HG02885 (cell line): Measurements from ENCODE around the gene ATP5PB.

Source experiments
- ATAC-seq: cut with Tn5 transposase; IDR thresholded peaks from one replicate; pipeline ENCODE4 v1.9.1; 2021; ENCODE audit warnings: mild to moderate bottlenecking; ENCODE audit not compliant: unreplicated experiment, poor library complexity

Gene ATP5PB

DNA sequence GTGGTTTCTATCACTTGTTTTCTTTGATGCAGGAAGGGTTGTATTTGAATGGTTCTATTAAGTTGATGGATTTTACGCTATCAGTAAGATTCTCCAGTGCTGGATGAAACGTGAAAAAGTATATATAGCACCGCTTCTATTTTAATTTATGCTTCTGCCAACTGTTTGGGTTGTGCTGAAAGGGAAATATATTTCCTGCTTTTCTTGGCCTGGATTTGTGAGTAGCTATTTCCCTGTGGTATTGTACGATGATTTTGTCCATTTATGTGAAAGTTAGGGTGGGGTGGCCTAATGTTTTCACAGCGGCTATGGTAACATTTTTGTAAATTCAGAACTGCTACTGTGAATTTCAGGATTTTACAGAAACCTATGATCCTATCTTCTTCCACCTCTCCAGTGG, 24.8 kb downstream of the ATP5PB start:
- no peak for ATAC-seq

DNA sequence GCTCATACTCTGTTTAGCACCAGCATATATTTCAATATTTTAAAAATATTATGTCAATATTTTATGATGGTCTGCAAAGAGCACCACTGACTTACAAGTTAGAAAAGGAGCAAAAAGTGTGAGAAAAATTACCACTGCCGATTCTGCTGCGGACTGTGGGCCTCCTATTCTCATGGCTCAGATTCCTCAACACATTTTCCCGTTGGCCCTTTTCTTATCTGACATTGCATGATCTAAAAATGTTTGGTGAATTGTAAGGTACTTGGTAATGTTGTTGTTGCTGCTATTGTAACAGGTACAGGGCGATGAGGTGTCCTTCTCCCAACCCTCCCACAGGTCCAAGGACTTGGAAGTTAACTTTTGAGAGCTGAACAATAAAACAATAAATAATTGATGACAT, 25.3 kb downstream of the ATP5PB start:
- ATAC-seq, result no peak

DNA sequence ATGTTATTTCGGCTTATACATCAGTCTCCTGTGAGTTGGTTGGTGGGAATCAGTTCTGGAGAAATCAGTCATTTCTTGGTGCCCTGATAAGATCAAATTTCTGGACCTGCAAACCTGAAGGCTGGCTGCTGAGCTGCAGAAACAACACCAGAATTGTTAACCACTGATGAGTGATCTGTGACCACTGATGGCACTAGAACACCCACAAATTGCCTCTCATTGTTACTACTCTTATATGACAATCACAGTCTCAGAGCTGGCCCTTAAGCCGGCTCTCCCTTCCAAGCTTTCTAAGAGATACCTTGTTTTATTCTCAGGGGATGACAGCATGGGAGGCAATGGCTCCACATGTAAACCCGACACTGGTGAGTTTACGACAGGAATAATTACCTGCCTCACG, 26.4 kb downstream of the ATP5PB start:
- no peak for ATAC-seq

DNA sequence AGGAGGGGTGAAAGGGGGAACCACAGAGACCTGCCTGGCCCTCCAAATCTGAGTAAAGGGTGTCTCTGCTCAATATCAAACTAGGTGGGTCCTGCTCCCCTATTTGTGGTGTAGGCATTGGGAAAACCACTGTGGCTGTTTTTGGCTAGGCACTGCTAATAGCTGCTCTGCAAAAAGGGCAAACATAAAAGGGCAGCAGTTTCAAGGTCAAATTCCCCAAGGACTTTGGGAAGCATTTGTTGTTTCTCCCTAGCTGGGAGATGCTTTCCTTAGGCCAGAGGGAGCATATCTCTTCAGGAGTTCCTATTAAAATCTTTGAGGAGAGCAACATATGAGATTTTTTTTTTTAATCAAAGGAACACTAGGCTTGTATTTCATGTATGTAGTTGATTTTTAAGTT, 26.9 kb downstream of the ATP5PB start:
- no peak for ATAC-seq

DNA sequence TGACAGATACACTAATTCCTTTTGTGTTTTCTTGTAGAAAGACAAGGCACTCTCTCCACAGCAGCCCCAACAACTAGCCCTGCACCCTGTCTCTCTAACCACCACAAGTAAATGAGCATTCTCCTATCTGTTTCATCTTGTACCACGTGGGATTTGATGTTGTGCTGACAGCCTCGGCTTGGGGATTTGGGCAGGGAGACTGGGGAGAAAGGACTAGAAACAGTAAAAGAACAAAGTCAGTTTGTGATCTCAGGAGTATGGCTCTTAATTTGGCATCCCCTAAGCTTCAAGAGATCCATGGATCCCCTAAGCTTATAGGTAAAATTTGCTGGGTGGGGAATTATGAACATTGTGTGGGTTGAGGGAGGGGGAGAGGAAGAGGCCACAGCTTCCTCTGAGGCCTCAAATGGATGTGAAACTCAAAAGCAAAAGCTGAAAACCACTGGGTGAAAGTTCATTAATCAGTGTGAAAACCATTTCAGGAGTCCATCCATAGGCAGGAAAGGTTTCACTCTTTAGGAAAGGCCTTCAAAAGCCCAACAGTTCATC, 27.6 kb downstream of the ATP5PB start:
- ATAC-seq, result peak; percentile 85

DNA sequence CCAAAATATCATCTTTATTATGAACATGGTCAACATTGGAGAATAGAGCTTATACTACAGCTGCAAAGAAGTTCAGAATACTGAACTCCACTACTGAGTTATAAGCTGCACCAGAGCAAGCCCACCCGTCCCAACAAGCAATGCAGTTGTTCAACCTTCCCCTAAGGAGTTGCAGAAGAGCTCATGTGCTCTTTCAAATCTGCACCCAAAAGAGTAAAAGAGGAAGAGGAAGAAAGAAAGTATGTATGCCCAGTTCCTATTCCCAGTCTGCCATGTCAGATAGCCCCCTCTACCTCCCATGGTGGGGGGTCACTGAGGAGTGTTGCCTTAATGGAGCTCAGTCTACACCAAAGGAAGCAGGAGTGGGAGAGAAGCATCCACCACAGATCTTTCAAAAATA, 31.4 kb downstream of the ATP5PB start:
- no peak for ATAC-seq

DNA sequence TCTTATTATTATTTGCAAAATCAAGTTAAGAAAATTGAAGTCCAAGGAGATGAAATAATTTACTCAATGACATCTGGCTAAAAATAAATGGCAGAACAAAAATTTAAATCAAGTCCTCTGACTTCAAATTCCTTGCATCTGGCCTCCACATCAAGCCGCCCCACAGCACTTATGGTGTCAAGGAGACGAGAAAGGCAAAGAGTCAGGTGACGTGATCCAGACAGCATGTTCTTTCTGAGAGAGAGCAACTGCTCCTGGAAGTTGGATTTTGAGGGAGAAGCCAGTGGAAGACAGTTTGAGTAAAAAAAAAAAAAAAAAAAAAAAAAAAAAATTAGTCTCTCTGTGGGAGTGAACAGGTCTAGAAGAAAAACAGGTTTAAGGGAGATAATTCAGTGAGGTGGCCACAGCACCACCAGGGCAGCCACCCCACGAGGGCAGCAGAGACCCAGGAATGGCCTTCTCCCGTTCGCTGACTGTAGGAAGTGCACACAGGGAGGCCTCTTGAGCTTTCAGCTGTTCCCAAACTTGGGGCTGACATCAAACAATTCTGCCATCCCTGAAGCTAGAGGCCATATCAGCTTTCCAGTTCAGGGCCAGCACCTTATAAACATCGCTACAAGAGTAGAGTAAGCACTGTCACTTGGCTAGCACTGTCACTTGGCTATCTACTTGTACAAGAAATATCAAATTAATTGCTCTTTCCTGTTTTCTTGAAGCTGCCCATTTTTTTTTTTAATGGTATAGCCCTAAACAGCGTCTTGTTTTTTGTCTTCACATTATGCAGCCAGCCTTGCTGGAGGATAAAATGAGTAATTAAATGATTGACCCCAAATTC, 32.3 kb downstream of the ATP5PB start:
- peak; percentile 54 for ATAC-seq

DNA sequence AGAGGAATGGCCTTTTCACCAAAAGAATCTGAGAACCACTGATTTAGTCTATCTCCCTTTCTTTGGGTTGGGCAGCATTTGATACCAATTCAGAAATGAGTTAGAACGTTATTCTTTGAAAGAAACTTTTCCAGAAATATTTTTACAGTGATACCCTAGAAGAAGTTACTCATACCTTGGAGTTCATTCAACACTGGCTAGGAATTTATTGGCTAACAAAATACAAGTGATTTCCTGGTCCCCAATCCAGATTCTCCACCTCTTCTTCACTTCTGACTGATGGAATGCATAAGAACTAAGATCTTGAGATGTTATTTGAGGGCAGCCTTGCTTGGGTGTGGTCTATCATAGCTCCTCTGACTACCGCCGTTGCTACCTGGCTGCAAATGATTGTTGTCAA, 33.9 kb downstream of the ATP5PB start:
- no peak for ATAC-seq

DNA sequence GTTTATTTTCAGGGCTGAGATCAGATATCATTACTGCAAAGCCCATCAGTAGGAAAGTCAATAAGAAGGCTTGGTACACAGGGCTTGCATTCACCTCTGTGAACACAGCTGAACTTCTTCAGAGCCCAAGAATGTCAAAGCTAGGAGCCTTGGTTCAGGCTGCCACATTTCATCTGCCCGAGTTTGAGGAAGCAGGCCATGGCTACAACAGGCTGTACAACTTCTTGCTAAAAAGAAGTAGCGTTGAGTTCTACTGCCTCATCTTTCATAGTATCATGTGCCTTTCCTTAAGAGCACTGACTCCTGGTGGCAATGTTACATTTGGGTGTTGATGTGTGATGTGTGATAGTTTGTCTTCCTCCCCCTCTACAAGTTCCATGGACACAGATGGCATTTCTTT, 34.6 kb downstream of the ATP5PB start:
- ATAC-seq, result no peak

DNA sequence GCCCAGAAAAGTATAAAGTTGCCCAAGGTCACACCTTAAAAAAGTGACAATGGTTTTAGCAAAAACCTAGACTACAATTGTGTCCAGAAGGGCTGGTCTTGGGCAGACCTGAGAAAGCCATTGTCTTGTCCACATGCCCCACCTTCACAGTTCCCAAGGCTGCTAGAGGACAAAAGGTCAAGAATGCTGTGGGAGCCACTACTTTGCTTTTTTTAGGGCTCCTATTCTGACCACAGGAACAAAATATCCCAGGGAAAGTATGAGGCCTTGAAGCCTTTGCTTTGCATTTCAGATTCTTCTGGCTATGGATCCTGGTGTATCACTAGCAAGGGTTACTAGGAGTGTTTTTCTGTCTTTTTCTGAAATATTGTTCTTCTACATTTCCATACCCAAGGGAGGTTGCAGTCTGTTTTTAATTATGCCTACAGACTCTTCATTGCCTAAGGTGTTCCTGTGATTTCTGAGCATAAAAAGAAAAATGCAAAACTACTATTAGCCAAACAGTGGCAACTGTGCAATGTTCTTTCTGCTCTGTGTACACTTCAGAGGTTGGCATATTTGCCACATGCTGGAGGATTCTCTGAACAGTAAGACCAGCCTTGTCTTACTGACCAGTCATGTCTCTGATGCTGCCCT, 35.2 kb downstream of the ATP5PB start:
- no peak for ATAC-seq

DNA sequence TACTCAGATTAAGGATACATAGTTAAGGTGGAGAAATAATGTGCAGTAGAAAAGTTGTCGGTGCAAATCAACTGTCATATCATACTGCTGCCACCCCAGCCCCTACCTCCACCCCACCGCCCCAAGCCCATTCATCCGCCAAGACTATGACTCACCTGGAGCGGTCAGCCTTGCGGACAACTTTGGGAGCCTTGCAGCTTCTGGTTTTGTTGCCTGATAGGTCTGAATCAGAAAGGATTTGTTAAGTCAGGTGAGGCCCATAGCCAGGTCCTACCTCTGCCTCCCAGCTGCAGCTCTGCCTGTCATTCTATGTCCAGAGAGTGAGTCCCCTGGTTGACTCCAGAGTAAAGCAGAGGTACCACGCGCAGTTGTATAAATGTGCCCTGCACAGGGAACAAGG, 37.2 kb downstream of the ATP5PB start:
- no peak for ATAC-seq

DNA sequence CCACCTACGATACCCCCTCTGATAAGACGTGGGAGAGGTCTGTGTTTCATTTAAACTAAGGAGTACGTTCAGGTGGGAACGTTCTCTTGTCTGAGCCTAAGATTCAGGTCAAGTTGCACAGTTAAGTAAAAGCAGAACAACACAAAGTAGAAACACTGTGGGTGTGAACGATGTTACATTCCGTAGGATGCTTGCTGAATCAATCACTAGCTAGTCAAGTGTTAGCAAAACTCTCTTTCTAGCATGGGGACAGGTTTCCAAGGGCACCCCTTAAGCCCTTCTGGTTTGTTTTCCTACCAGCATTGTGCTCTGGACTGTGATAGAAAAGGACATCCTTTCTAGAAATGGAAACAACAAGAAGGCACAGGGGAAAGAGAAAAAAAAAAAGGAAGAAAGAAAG, 37.9 kb downstream of the ATP5PB start:
- no peak for ATAC-seq

DNA sequence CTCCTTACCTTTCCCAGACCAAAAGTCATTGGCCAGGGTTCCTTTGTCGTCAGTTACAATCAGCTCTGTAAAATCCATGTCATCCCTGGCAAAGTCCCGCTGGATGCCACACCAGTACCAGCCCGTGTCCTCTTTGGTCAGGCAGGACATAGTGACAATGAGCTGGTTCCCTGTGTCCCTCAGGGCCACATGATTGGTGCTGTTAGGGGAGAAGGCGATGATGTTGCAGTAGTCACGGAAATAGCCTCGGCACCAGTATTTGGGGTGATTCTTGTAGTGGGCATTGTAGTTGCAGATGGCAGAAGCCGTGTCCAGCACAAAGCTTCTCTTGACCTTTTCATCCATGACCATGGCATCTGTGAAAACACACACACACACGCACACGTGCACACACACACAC, 39.4 kb downstream of the ATP5PB start:
- no peak for ATAC-seq

DNA sequence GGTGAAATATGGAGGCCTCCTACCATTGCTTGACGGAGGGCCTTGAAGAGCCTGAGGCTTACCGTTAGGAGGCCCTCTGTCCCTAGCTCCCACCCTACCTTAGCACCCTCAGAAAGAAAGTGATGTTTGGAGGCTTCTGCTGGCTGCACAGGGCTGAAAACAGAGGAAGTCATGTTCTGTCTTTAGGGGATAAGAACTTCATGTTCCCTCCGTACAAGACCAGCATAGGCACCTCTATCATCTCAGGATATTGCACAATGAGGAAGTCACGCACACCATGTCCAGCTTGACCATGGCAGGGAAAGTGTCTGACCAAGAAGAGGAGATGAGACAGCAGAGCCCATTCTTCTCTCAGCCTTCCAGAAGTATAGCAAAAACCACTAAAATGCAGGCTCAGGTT, 40.3 kb downstream of the ATP5PB start:
- ATAC-seq, result no peak

DNA sequence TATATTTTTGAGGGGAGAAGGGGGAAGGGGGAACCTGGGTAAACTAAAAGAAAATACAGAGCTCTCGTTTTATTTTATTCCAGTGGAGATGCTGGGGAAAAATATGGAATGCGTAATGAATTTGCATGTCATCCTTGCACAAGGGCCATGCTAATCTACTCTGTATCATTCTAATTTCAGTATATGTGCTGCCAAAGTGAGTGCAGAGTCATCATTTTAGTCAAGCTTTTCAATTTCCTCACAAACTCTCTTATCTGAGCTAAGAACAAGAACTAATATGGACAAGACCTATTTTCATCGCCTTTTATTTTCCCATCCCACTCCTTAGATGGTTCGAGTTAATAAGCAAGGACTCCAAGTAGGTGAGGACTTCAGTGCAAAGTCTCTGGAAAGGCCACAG, 41.0 kb downstream of the ATP5PB start:
- no peak for ATAC-seq

DNA sequence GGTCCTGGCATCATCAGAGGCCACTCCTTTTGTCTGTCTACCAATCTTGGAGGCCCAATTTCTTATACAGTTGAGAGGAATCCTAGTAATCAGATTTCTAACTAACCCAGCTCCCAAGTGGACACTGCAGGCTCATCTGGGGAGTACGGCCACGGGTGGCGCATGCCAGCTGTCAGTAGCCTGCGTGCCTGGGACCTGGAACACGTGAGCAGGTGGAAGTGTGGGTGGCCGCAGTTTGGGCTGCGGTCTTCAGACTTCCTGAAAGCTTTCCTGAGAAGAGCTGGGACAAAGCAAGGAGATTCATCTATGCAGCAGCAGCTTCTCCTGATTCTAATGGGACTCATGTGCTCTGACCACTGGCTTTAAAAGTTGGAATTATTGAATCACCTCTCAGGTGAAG, 41.8 kb downstream of the ATP5PB start:
- no peak for ATAC-seq

DNA sequence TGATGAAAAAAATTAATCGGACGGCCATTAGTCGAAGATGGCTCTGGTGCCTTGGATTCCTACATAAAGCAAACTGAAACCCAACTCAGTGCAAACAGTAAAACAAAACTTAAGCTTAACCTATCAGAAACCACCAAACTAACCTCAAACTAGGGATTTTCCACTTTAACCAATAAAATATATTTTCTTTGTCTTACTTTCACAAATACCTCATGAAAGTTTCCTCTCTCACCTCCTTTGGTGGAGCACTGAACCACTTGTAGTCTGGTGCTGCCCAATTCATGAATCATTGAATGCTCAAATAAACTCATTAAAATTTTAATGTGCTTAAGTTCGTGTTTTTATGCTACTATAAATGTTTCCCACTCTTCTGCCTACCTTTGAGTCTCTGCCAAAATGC, 47.1 kb downstream of the ATP5PB start:
- ATAC-seq, result no peak

DNA sequence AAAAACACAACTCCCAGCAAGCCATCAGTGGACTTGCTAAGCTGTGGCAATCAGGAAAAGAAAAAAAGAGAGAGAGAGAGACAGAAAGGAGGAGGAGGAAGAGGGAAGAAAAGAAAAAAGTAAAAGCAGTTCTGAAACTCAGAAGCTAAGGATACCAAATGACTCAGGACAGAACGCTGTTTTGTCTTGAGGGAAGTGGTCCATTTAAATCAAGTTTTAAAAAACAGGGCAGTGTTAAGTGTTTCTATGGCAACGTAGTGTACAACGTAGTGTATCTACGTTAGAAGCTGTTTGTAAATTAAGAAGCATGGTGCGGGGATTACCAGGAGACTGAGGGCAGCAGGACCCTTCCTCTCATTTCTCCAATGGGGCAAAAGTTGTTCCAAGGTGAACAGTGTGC, 48.3 kb downstream of the ATP5PB start:
- ATAC-seq, result no peak

DNA sequence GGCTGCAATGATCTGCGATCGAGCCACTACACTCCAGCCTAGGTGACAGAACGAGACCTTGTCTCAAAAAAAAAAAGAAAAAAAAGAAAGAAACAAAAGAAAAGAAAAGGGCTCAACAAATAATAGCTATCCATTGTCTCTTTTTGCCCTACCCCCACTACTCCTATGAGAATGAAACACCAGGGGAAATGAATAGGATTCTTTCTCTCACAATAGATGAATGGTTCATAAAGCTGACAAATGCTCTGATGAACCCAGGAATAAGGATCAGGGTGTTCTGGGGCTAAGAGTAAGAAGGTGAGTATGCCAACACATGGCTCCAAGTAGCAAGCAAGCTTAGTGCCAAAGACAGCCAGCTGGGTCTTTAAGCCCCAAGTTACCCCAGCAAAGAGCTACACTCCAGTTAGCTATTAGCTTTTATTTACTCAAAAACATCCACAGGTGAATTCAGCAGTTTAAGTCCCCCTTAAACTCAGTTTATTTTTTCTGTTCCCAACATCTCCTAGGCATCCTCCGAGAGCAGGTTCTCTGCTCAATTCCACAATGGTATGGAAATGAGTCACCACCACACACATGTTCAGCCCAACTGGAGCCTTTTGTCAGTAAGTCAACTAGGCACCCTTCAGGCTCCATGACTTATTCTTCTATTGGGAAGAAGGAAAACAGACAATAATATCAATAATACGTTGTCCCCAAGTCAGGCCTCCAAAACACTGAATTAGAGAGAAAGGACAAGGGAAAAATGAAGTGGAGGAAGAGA, 49.9 kb downstream of the ATP5PB start:
- ATAC-seq, result no peak

DNA sequence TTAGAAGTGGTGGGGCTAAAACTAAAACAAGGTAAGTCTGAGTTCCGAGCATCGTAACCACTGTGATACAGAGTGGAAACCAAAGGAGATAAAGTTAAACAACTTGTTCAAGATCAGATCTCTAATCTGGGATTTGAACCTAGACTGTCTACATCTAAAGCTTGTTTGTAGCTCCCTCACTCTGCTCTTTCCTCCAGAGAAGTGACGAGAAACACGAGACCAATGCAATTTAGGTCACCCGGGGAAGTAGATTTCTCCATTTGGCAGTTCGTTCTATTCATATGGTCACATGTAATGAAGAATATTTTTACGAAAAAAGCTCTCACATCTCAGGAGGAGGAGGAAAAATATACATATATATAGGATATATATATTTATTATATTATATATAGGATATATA, 52.4 kb downstream of the ATP5PB start:
- no peak for ATAC-seq

DNA sequence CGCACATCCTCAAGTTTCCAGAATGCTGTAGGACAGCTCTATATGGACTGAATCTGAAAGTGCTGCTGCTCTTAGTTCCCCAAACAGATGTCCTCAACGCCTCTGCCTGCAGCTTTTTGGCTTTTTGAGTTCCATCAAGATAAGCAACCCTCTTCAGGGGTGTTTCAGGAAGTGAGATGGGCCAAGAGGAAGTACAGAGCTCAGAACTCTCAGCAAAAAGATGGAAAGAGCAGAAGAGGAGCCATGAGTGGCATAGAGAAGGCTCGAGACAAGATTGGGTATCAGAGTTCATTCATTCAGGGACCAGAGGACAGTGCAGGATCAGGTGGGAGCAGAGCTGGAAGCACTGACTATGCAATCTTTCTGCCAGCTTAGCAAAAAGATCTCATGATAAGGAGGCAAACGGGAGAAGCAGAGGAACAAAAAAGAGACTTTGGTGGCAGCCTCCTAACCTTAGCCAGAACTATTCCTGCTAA, 54.4 kb downstream of the ATP5PB start, which contains the start of the genes ADORA3 and TMIGD3:
Gene ADORA3 (minus strand): TSS at position 49 of the 476 bp plus-strand sequence. CDS start 279 bp downstream, outside the sequence.
Gene TMIGD3 (minus strand): TSS at position 49 of the 476 bp plus-strand sequence. CDS start 279 bp downstream, outside the sequence.
- no peak for ATAC-seq
